ENCODE results near the gene C2orf81. TPM values are rescaled to one million over a fixed set of nuclear protein-coding genes. Genes with fewer than 3 reads are reported as not detected.

Gene C2orf81
- total and polyA plus RNA-seq, 12 donors, result 0.52 to 1.7 (median 1.2) TPM

- Histone ChIP-seq H3K4me1 (peaks cover 4 to 62% (median 45%) of the 10 kb centered on the region in 9 donors), H3K9me3 (no peaks in the 10 kb centered on the region), H3K27me3 (peaks cover 0 to 31% (median 0%) of the 10 kb centered on the region in 7 donors), H3K4me3 (peak overlapping the region in 4 of 10 donors; percentile 5 to 36 (median 26)), H3K27ac (peak overlapping the region in 8 of 10 donors; percentile 2 to 55 (median 37)), H3K36me3 (peaks cover 0 to 12% (median 0%) of the 10 kb centered on the region in 9 donors)
- no peak for DNase-seq
- intact Hi-C loops (cut with DNase I), result no loop called here
- TF ChIP-seq CTCF (IDR thresholded peaks at IDR 0.05), result no peak
- ATAC-seq, result no peak
- 66 to 71% methylated on average over 6 of the region's 6 CpGs for WGBS, 2 donors
Measured at GRCh38 chr2:74436848-74437695, 15.7 kb upstream of the C2orf81 start.

DNA sequence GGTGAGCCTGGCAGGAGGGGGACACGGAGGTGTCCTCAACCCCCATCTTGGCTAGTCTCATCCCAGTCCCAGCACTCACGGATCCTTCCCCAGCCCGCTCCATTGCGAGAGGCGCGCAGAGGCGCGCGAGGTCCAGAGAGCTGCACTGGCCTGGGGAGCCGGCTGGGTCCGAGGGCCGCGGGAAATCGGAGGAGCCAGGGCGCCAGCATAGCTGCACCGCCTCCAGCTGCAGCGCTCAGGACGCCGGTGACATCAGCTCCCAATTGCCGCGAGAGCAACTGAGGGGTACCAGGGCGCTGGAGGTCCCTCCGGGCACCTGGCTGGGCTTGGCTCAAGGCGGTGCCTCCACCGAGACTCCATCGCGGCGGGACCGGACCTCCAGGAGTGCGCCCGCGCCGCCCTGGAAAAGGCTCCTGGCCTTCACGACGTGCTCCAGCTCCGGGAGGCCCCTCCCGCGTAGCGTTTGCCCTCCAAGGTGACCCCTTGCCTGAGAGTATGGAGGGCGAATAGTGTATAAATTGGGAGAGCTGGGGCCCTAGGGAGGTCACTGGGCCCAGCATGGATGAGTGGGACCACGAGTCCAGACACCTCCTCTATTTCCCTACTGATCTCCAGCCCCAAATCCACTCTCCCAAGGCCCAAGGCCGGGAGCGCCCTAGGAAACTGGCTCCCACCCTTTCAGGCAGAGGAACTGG lies 14.8 kb upstream of the C2orf81 start:
- no peaks in the 10 kb centered on the region for H3K9me3 ChIP-seq
- WGBS, 2 donors, result 58 to 68% methylated on average over 43 of the region's 43 CpGs
- H3K4me3 ChIP-seq, result peak overlapping the region in 7 of 10 donors; percentile 0 to 36 (median 24)
- peaks cover 0 to 20% (median 5%) of the 10 kb centered on the region in 9 donors for H3K36me3 ChIP-seq
- peaks cover 0 to 22% (median 0%) of the 10 kb centered on the region in 7 donors for H3K27me3 ChIP-seq
- DNase-seq (no peak), ATAC-seq (no peak)
- peaks cover 2 to 54% (median 37%) of the 10 kb centered on the region in 9 donors for H3K4me1 ChIP-seq
- intact Hi-C loops (cut with DNase I), result no loop called here
- H3K27ac ChIP-seq, result peak overlapping the region in 8 of 10 donors; percentile 2 to 55 (median 37)
- TF ChIP-seq CTCF (IDR thresholded peaks at IDR 0.05), result no peak

DNA sequence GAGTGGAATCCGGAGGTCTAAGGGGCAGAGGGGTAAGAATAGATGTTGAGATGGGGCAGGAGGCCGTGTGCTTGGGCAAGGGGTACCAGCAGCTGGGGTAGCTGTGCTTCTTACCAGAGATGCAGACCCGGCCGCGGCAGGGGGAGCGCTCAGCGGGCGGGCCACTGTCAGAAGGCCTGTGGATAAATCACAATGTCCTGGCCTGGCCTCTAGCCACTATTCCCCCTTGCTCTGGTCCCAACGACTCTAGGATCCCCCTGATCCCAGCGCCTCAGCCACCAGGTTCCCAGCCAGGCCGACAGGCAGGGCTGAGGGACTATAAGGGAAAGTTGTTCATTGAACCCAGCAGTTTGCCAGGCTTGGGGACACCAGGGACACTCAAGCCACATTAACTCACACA lies 9.1 kb upstream of the C2orf81 start:
- DNase-seq, result no peak
- Histone ChIP-seq H3K4me3 (no peak overlapping the region), H3K27ac (no peak overlapping the region), H3K9me3 (no peaks in the 10 kb centered on the region), H3K27me3 (no peaks in the 10 kb centered on the region), H3K4me1 (peaks cover 0 to 5% (median 0%) of the 10 kb centered on the region in 9 donors), H3K36me3 (peaks cover 0 to 71% (median 49%) of the 10 kb centered on the region in 9 donors)
- TF ChIP-seq CTCF (IDR thresholded peaks at IDR 0.05), result no peak
- WGBS, 2 donors, result 83 to 93% methylated on average over 11 of the region's 11 CpGs
- no peak for ATAC-seq
- intact Hi-C loops (cut with DNase I), result no loop called here

All from heart right ventricle (tissue), 16 donors.